ENCODE data around the gene UPF2.
A peak's percentile ranks its signal among the peaks of the same experiment; 100 is the strongest.
"Not testable (repeated sequence)": the region's sequence is repeated elsewhere in the genome, so short reads cannot be mapped to it uniquely, and the experiment has no call there.

The UPF2 gene, protein sequence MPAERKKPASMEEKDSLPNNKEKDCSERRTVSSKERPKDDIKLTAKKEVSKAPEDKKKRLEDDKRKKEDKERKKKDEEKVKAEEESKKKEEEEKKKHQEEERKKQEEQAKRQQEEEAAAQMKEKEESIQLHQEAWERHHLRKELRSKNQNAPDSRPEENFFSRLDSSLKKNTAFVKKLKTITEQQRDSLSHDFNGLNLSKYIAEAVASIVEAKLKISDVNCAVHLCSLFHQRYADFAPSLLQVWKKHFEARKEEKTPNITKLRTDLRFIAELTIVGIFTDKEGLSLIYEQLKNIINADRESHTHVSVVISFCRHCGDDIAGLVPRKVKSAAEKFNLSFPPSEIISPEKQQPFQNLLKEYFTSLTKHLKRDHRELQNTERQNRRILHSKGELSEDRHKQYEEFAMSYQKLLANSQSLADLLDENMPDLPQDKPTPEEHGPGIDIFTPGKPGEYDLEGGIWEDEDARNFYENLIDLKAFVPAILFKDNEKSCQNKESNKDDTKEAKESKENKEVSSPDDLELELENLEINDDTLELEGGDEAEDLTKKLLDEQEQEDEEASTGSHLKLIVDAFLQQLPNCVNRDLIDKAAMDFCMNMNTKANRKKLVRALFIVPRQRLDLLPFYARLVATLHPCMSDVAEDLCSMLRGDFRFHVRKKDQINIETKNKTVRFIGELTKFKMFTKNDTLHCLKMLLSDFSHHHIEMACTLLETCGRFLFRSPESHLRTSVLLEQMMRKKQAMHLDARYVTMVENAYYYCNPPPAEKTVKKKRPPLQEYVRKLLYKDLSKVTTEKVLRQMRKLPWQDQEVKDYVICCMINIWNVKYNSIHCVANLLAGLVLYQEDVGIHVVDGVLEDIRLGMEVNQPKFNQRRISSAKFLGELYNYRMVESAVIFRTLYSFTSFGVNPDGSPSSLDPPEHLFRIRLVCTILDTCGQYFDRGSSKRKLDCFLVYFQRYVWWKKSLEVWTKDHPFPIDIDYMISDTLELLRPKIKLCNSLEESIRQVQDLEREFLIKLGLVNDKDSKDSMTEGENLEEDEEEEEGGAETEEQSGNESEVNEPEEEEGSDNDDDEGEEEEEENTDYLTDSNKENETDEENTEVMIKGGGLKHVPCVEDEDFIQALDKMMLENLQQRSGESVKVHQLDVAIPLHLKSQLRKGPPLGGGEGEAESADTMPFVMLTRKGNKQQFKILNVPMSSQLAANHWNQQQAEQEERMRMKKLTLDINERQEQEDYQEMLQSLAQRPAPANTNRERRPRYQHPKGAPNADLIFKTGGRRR

DNA sequence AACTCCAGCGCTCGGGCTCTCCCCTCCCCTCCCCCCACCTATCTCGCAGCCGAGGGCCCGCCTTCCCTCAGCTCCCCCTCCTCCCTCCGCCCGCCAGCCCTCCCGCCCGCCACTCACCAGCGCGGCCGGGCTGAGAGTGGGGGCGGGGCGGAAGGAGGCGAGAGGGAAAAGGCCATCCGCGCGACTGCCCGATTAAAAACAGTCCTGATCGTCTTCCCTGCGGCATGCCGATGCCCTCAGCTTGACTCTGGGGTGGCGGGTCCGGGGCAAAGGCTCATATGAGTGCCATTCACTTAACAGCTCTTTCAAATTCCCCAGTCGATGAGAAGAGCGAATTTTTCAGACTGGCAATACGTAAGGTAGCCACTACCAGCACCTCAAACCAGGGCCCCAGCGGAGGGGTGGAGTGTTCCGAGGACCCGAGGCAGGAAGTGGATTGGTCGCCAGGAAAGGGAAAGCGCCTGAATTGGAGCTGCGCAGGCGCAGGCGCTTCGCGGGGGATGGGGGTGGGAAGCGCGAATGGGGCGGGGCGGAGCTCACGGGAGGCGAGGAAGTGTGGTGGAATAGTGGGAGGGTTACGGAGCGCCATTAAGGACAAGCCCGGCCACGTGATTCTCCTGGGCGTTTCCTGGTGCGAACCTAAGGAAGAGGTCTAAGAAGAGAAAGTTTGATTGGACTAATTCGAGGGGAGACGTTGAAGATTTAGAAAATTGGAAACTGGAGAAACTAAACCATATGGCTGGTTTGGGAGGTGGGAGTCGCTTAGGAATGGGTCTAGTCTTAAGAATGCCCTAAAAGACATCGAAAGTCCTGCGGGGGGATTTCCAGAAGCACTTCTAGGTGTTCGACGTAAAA, at the start of gene UPF2:
Gene UPF2 (minus strand): TSS at position 13 of the 855 bp plus-strand sequence. CDS start 7,386 bp downstream, outside the sequence.
- peak; percentile 81 for DNase-seq

DNA sequence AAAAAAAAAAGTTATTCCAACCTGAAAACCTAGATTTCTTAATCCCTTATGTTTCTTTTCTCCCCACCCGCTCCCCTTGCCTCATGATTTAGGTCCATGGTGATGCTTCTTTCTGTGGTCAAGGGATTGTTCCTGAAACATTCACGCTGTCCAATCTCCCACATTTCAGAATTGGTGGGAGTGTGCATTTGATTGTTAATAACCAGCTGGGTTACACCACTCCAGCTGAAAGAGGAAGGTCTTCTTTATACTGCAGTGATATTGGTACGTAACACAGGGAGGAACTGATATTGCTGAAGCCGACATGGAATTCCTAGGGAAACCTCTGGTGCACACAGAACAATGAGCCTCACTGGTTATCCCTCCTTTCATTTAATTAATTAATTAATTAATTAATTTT, 48.8 kb upstream of the UPF2 start:
- no peak for DNase-seq

DNA sequence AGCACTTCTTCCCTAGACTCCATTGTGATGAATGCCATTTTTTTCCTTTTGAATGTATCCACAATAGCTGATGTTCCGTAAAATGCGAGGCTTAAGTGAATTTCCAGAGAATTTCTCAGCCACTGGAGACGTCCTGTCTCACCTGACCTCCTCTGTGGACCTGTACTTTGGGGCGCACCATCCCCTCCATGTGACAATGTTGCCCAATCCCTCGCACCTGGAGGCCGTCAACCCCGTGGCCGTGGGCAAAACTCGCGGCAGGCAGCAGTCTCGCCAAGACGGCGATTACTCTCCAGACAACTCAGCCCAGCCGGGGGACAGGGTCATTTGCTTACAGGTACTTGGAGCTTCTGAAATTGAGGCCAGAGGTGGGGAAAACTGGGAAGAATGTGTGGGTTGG, 46.3 kb upstream of the UPF2 start:
- DNase-seq = no peak

DNA sequence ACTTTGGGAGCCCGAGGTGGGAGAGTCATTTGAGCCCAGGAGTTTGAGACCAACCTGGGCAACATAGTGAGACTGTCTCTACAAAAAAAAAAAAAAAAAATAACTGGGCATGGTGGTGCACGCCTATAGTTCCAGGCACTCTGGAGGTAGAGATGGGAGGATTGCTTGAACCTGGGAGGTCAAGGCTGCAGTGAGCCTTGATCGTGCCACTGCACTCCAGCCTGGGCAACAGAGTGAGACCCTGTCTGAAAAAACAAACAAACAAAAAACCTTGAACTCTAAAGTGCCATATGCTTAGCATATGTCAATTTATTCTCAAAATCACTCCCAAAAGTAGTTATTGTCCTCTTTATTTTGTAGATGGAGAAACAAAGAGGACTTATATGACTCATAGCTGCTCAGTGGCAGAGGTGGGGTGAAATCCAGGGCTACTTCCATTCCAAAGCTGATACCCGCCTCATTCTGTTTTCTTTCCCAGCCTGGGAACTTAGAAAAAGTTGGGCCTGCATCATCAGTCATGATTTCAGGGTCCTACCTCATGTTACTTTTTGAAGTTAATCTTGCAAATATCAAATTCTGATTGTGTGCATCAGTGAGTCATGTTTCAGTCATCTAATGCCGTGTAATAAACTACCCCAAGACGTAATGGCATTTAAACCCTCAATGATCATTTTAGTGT, 39.4 kb upstream of the UPF2 start:
- DNase-seq = no peak

DNA sequence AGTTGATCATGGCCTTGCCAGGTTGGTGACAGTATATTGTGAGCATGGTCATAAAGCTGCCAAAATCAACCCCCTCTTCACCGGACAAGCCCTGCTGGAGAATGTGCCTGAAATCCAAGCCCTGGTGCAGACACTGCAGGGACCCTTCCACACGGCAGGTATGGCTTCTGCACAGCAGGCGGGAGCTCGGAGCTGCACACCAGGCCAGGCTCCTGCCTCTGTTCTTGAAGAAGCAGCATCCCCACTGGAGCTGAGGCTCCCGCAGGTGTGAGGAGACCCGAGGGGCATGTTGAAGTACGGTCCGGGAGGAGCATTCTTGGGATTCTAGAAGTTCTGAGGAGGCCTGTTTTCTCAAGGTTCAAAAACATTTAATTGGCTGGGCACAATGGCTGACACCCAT, 38.9 kb upstream of the UPF2 start:
- no peak for DNase-seq

DNA sequence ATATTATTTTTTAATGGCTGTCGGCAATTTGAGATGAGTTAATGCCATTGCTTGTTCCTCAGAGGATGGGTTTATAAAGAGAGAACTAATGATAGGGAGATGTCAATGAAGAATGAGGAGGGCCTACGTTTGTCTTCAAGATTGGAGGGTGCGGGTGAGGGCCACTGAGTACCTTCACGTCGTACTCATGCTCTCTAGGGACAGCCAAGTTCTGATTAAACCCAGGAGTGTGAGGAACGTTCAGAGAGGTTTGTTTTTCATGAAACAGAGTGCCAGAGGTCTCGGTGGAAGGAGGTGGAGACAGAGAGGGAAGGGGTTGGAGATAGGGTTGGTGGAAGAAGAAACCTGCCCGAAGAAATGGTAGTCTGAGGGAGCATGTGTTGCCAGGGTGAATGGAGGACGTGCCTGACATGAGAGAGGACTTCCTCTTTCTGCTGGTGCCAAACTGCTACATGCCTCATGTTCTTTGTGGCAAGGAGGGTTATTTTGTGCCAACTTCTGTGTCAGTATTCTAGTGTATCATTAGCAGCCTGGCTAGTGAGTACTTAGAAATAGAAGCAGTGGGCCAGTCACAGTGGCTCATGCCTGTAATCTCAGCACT, 35.1 kb upstream of the UPF2 start:
- no peak for DNase-seq

DNA sequence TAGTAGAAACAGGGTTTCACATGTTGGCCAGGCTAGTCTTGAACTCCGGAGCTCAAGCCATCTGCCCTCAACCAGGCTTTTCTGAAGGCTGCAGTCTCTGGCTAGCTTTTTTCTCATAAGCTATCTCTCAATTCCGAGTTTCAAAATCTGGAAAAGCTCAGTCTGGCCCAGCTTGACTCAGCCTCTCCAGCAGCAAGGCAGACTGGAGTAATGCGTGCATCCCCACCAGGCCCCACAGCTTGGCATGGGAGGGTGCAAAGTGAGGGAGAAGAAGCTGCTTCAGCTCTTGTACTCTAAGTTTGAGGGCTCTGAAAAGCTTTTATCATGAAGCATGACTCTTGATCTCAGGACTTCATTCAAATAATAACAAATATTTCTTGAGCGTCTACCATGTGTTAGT, 30.9 kb upstream of the UPF2 start:
- no peak for DNase-seq

DNA sequence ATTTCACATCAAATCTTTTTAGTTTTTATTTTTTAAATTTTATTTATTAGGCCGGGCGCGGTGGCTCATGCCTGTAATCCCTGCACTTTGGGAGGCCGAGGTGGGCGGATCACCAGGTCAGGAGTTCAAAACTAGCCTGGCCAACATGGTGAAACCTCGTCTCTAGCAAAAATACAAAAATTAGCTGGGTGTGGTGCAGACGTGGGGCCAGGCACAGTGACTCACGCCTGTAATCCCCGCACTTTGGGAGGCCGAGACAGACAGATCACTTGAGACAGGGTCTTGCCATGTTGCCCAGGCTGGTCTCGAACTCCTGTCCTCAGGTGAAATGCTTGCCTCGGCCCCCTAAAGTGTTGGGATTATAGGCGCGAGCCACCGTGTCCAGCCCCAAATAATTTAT, 28.8 kb upstream of the UPF2 start:
- DNase-seq = not testable (repeated sequence)

DNA sequence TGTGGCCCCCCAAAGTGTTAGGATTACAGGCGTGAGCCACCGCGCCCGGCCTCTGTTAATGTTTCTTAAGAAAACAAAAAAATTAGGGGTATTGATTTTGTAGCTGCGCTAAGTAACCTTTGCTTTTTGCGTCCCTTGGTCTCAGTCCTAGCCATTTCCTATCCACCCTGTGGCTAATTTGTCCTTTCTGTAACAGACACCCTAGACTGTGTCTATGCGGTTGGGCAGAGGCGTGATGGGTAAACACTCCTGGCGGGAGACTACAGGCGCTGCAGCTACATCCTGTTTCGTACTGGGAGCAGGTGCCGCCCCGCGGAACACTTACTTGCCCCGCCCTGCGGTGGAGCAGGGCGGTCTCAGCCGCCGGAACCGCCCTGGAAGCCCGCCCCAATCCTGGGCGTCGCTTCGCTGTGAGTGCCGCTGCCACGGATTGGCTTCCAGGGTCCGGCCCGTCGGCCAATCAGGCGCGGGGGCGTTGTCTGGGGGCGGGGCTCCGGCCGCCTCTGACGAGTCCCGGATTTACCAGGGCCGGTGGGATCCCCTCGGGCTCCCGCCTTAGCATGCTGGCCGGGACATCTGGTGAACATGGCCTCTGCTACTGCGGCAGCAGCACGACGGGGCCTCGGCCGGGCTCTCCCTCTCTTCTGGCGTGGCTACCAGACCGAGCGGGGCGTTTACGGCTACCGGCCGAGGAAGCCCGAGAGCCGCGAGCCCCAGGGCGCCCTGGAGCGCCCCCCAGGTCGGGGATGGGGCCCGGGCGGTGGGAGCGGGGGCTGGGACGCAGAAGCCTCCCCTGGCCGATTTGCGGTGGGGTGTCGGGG, 26.1 kb upstream of the UPF2 start, which contains the start of gene DHTKD1:
Gene DHTKD1 (plus strand): TSS at position 506 of the 821 bp plus-strand sequence. CDS start 80 bp downstream, at position 586.
- DNase-seq = peak; percentile 84

DNA sequence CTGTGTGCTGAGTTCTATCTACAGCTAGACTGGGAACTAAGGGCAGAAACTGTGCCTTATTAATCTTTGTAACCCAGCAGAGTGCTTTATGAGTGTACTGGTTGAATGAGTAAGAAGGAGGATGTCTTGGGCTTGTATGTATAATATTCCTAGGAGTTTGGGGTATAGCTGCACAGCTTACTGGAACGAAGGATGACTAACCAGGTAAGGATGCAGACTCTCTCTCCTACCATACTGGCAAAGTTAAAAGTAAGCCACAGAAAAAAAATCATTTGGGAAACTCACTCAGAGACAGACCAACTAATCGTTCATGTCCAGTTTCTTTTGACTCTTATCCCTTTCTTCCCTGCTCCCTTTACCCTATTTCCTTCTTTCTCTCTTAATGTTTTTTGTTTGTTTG, 24.7 kb upstream of the UPF2 start:
- DNase-seq = no peak

DNA sequence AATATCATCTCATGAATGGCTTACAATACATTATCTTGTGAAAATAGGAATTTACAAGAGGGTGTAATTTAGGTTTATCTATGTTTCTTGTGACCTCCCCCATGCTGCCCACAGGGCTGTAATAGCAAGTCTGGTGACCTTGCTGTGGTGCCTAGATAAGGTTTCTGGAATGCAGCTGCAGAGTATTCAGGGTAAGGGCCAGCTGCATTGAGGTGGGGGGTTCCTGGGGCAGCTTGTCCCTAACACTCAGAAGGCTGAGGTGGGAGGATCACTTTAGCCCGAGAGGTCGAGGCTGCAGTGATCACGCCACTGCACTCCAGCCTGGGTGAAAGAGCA, 20.8 kb upstream of the UPF2 start:
- no peak for DNase-seq

DNA sequence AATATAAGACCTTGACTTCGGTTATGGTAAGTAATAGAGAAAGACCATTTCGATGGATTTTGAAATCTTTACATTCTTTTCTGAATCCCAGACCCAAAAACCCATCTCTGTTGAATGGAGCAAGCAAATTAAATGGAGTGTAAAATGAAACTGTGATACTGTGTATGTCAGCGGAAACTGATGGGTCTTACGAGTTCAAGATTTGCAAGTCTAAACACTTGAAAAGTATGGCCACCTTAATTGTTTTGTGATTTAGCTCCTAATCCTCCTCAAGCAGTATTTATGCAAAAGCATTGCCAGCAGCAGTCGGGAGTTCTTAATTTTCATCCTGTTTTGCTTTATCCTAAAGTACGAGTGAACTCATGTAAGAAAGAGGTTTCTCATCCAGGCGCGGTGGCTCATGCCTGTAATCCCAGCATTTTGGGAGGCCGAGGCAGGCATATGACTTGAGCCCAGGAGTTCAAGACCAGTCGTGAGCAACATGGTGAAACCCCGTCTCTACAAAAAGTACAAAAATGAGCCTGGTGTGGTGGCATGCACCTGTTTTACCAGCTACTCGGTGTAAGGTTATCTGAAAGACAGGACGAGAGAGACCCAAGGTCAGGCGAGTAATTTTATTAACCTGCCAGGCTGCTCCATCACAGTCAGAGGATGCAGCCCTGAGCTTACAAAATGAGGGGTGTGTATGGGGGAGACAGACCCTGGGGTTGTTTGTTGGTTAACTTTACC, 20.3 kb upstream of the UPF2 start:
- DNase-seq = no peak

DNA sequence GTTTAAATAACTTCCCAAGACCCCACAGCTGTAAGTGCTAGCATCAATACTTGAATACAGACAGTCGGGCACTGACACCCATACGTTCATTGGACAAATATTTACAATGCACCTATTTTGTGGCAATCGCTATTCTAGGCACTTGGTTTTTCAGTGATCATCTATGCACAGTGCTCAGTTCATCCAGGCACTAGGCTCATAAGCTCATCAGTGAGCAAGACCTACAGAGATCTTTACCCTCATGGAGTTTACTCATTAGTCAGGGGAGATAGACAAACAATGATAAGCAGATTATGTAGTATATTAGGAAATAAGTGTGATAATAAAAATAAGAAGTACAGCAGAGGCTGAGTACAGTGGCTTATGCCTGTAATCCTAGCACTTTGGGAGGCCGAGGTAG, 18.5 kb upstream of the UPF2 start:
- DNase-seq = no peak

DNA sequence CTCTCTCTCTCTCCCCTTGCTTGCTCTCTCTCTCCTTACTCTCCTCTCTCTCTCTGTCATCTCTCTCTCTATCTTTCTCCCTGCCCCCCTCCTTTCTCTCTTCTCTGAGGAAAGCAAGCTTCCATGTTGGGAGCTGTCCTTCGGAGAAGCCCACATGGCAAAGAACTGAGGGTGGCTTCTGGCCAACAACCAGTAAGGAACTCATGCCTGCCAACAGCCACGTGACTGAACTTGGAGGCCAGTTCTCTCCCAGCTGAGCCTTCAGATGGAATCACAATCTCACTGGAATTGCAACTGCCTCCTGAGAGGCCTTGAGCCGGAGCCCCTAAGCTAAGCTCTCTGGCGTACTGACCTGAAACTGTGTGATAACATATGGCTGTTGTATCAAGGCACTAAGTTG, 14.1 kb upstream of the UPF2 start:
- DNase-seq = no peak

DNA sequence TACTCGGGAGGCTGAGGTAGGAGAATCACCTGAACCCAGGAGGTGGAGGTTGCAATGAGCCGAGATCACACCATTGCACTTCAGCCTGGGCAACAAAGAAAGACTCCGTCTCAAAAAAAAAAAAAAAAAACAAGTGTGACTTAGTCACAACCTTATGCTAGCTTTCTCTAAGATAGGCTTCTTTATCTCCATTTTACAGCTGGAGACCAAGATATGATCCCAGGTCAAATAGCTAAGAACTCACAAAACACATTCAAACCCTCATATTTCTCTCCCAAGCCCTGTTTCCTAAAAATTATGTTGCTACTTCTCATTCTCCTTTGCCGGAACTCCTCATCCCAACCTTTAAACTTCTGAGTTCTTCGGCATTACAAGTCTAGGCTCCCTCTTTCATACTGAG, 13.1 kb upstream of the UPF2 start:
- no peak for DNase-seq

DNA sequence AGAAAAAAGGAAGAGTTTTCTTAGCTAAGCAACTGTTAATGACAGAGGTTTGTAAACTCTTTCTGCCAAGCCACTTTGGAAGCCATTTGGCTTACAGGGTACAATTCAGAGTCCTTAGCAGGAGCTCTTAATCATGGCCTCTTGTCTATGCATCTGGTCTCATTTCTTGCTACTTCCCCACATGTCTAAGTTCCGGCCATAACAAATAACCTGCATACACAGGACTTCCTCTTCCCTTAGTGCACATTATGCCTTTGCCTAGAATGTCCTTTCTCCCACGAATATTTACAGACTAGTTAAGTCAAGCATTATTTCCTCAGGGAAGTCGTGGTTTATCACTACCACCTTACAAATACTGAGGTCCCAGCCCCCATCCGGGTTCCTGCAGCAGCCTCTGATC, 8.6 kb upstream of the UPF2 start:
- peak; percentile 17 for DNase-seq

DNA sequence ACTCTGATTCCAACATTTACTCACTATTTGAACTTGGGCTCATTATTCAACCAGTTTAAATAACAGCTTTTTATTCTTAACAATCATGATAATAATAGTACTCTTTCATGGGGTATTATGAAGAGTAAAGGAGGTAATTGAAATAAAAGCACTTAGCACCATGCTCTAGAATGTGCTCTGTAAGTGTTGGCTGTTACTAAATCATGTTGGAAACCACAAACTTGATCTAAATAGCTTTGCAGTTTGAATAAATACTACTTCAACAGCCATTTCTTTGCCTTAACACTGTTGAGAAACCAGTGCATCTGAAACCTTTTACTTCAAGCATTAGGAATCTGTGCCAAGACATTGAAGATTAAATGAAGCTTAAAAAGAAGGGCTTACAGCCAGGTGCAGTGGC, 7.9 kb upstream of the UPF2 start:
- peak; percentile 83 for DNase-seq

DNA sequence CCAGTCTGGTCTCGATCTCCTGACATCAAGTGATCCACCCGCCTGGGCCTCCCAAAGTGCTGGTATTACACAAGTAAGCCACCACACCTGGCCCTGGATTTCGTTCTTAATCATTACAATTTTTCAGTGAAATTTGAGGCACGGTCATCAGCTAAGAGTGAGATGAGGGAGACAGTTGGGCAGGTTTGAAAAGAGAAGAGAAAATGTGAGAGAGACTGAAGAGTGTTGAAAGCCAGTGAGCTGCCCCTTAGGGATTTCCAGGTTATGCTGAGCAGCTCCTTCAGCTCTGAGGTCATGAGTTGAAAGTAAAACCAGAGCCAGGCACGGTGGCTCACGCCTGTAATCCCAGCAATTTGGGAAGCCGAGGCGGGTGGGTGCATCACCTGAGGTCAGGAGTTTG, 5.9 kb upstream of the UPF2 start:
- DNase-seq = no peak

DNA sequence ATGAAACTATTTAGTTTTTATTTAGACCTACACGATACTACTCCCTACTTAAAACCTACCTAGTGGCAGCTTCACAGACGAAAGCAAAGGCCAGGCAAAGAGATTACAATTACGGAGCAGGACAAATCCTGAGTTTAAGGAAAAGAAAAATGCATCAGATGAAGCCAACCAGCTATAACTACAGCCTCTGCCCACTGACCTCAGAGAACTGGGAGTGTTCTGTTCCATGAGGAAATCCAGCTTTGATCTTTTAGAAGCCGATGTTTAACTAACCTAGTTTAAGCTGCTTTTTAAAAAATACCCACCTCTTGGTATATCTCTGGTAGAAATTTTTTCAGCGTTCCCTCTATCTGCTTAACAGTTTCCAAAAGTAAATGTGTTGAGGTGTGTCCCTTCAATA, 3.0 kb upstream of the UPF2 start:
- DNase-seq = no peak

DNA sequence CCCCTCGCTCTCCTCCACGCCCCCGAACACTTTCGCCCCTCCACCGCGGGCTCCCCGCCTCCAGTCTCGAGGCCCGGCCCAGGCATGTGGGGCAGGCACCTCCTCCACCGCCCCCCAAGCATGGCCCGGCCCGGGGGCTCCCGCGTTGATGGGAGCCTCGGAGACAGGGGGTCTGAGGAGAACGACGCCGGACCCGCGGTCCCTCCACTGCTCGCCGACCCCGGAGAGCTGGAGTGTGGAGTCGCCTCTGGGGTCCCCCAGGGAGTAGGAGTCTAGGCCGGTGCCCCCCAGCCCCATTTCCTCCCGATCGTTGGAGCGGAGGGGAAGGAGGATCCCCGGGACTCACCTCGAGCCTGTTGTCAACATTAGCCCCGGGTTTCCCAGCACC, 206 bp downstream of the UPF2 start:
- no peak for DNase-seq

Measured in DMS79 (cell line).